ENCODE data around the gene ABCC1. TPM values are rescaled to one million over a fixed set of nuclear protein-coding genes. Genes with fewer than 3 reads are reported as not detected.
A peak's percentile ranks its signal among the peaks of the same experiment; 100 is the strongest.

The ABCC1 gene
- total RNA-seq, 1 donor from 2014 or later, result 49.8 TPM

DNA sequence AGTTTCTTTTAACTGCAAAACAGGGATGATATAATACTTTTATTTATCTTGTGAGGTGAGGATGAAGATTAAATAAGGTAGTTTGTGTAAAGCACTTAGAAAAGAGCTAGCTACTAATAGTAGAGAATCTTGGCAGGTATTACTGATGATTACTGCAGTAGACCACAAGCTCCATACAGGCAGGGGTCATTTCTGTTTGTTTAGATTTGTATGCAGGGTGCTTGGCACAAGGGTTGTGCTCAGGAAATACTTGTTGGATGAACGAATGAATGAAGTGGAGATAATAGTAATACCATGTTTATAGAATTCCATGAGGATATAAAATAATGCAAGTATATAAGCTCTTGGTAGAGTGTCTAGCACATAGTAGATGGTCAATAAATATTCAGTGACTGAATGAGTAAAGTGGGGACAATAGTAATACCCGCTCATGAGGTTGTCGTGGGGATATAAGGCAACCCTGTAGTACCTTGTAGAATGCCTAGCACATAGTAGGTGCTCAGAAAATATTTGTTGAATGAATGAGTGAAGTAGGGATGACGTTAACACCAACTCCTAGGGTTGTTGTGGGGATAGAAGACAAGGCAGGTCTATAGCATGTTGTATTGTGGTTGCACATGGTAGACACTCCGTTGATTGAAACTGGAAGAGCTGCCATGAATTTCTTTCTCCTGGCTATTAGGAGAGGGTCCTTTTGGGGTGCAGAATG is 83.0 kb downstream of the ABCC1 start:
- DNase-seq (no peak), ATAC-seq (ENCODE audit: low read depth) (no peak)
- Mint-ChIP-seq H3K4me3 (no peak overlapping the region), H3K27me3 (no peaks in the 10 kb centered on the region), H3K36me3 (ENCODE audit: low read depth) (peaks cover 63% of the 10 kb centered on the region), H3K27ac (no peak overlapping the region), H3K4me1 (peaks cover 14% of the 10 kb centered on the region), H3K9me3 (no peaks in the 10 kb centered on the region)
- TF ChIP-seq, protein P1, sequence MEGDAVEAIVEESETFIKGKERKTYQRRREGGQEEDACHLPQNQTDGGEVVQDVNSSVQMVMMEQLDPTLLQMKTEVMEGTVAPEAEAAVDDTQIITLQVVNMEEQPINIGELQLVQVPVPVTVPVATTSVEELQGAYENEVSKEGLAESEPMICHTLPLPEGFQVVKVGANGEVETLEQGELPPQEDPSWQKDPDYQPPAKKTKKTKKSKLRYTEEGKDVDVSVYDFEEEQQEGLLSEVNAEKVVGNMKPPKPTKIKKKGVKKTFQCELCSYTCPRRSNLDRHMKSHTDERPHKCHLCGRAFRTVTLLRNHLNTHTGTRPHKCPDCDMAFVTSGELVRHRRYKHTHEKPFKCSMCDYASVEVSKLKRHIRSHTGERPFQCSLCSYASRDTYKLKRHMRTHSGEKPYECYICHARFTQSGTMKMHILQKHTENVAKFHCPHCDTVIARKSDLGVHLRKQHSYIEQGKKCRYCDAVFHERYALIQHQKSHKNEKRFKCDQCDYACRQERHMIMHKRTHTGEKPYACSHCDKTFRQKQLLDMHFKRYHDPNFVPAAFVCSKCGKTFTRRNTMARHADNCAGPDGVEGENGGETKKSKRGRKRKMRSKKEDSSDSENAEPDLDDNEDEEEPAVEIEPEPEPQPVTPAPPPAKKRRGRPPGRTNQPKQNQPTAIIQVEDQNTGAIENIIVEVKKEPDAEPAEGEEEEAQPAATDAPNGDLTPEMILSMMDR (IDR thresholded peaks at IDR 0.05), result no peak
- ChIA-PET CTCF (interaction anchor here (1.4 to 1.6 kb wide), 3 partner anchors 144 to 159 kb away, joined by 3 to 5 read pairs (median 4); partner anchors contain the start of gene CEP20), POLR2A (interaction anchor here (0.9 to 1.0 kb wide), 2 partner anchors 144 to 147 kb away, joined by 3 to 6 read pairs; partner anchors contain the start of gene CEP20)
- intact Hi-C loops (cut with micrococcal nuclease), result loop anchor here (10.0 kb wide), 1 partner anchor 92 kb away; no protein-coding TSS in a partner anchor

DNA sequence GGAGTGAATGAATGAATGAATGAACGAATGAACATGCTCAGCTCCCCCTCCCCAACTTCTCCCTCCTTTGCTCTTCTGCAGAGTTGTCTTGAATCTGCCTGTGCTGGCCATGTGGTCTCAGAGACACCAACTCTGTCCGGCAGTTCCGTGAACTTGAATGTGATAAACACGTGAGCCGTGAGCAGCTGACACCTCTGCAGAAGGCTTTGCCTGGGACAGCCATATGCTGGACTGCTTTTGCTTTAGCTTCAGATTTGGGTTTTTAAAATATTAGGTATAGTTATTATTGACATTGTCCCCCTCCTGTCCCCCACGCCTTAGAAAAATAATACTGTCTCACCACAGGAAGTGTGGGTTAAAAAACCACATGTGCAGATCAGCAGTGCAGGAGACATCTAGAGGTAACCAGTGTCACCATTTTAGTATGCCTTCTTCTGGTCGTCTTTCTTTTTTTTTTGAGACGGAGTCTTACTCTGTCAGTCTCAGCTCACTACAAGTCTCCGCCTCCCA is 83.8 kb downstream of the ABCC1 start:
- H3K9me3 Mint-ChIP-seq, result no peaks in the 10 kb centered on the region
- no peak overlapping the region for H3K4me3 Mint-ChIP-seq
- DNase-seq (no peak), ATAC-seq (ENCODE audit: low read depth) (peak; percentile 47)
- peak overlapping the region; percentile 66 for H3K27ac Mint-ChIP-seq
- no peaks in the 10 kb centered on the region for H3K27me3 Mint-ChIP-seq
- TF ChIP-seq, protein P1 (IDR thresholded peaks at IDR 0.05), result no peak
- POLR2A ChIA-PET, result interaction anchor here (0.6 to 1.0 kb wide), 3 partner anchors 8 to 148 kb away, joined by 3 to 6 read pairs (median 5); partner anchors contain the start of gene CEP20
- peaks cover 16% of the 10 kb centered on the region for H3K4me1 Mint-ChIP-seq
- H3K36me3 Mint-ChIP-seq (ENCODE audit: low read depth), result peaks cover 64% of the 10 kb centered on the region
- intact Hi-C loops (cut with micrococcal nuclease), result loop anchor here (10.0 kb wide), 1 partner anchor 92 kb away; no protein-coding TSS in a partner anchor
- CTCF ChIA-PET, result interaction anchor here (1.4 to 1.6 kb wide), 3 partner anchors 145 to 160 kb away, joined by 3 to 5 read pairs (median 4); partner anchors contain the start of gene CEP20

DNA sequence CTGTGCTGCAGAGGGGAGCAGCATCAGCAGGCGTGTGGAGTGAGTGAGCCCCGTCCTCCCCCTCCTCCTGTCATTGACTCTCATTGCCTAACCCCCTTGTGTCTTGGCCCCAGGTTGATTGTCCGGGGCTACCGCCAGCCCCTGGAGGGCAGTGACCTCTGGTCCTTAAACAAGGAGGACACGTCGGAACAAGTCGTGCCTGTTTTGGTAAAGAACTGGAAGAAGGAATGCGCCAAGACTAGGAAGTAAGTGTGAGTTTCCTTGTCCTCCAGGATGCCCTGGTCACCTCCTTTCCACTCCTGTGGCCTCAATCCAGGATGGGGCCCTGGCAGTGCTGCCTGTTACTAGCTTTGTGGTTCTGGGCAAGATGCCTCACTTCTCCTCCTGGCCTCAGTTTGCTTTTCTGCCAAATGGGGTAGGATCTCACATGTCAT is 87.0 kb downstream of the ABCC1 start:
- intact Hi-C loops (cut with micrococcal nuclease), result loop anchor here (10.0 kb wide), 1 partner anchor 88 kb away; no protein-coding TSS in a partner anchor
- no peak for ATAC-seq (ENCODE audit: low read depth)
- POLR2A ChIA-PET, result no interaction called here
- Mint-ChIP-seq H3K9me3 (no peaks in the 10 kb centered on the region), H3K27me3 (no peaks in the 10 kb centered on the region), H3K4me1 (peaks cover 27% of the 10 kb centered on the region), H3K36me3 (ENCODE audit: low read depth) (peaks cover 65% of the 10 kb centered on the region), H3K27ac (no peak overlapping the region), H3K4me3 (no peak overlapping the region)
- CTCF ChIA-PET, result no interaction called here
- TF ChIP-seq, protein P1 (IDR thresholded peaks at IDR 0.05), result no peak
- DNase-seq, result no peak

DNA sequence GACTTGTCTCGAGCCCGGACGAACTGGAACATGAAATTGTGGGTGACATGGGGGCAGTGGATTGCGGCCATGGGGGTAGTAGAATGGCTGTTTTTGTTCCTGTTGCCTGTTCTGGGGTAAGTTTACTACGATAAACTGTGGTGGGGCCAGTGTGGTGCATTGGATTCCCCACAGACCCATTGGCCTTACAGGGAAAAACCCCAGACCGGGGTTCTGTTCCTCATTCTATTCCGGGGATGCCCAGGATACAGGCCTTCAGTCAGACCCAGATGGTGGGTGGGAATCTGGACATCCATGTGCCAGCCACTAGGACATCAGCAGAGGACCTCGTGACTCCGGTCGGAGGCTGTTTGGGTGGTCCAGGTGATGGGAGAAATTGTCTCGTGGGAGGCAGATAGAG is 88.1 kb downstream of the ABCC1 start:
- no peak for DNase-seq
- POLR2A ChIA-PET, result no interaction called here
- TF ChIP-seq, protein P1 (IDR thresholded peaks at IDR 0.05), result no peak
- CTCF ChIA-PET, result no interaction called here
- intact Hi-C loops (cut with micrococcal nuclease), result loop anchor here (10.0 kb wide), 1 partner anchor 87 kb away; no protein-coding TSS in a partner anchor
- peaks cover 69% of the 10 kb centered on the region for H3K36me3 Mint-ChIP-seq (ENCODE audit: low read depth)
- H3K9me3 Mint-ChIP-seq, result no peaks in the 10 kb centered on the region
- no peaks in the 10 kb centered on the region for H3K27me3 Mint-ChIP-seq
- no peak overlapping the region for H3K27ac Mint-ChIP-seq
- H3K4me3 Mint-ChIP-seq, result no peak overlapping the region
- ATAC-seq (ENCODE audit: low read depth), result no peak
- H3K4me1 Mint-ChIP-seq, result peaks cover 26% of the 10 kb centered on the region

DNA sequence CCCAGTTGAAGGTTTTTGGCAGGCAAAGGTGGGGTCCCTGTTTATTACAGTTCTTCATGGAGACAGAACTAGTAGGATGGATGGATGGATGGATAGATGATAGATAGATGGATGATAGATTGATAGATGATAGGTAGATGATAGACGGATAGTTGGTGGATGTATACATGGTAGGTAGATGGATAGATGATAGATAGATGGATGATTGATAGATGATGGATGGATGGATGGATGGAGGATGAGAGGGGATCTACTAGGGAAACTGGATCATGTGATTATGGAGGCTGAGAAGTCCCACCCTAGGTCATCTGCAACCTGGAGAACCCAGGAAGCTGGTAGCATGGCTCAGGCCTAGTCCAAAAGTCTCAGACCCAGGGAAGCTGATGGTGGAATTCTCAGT is 88.6 kb downstream of the ABCC1 start:
- intact Hi-C loops (cut with micrococcal nuclease), result loop anchor here (10.0 kb wide), 1 partner anchor 87 kb away; no protein-coding TSS in a partner anchor

More for the DNA sequence above, 88.6 kb downstream of the ABCC1 start:
- no peak for DNase-seq
- Mint-ChIP-seq H3K4me1 (peaks cover 22% of the 10 kb centered on the region), H3K4me3 (no peak overlapping the region), H3K9me3 (no peaks in the 10 kb centered on the region), H3K27ac (peak overlapping the region; percentile 14), H3K27me3 (no peaks in the 10 kb centered on the region), H3K36me3 (ENCODE audit: low read depth) (peaks cover 64% of the 10 kb centered on the region)
- no peak for ATAC-seq (ENCODE audit: low read depth)
- ChIA-PET POLR2A (no interaction called here), CTCF (no interaction called here)
- TF ChIP-seq, protein P1 (IDR thresholded peaks at IDR 0.05), result no peak

Data from activated B cell treated with CpG ODN at 0.5 μM for 24 hours (primary cell).